DOHH2 (cell line): ENCODE data around the gene PGF.

Experiments
- CTCF ChIP-seq: fragments of 200-600 bp; sonication (generic); IDR thresholded peaks from one replicate; pipeline ENCODE4 v1.5.1; 2014; ENCODE audit warnings: antibody characterized with exemption, mild to moderate bottlenecking, low read depth, low read length; ENCODE audit not compliant: poor library complexity, severe bottlenecking
- EZH2phosphoT487 ChIP-seq: fragments of 200-600 bp; sonication (generic); IDR thresholded peaks from 2 replicates; pipeline ENCODE4 v1.6.1; 2017; ENCODE audit warnings: borderline replicate concordance, mild to moderate bottlenecking, antibody characterized with exemption, low read length, moderate library complexity, mixed read lengths

- no peak for TF ChIP-seq CTCF
- TF ChIP-seq EZH2phosphoT487: no peak
Observed at GRCh38 chr14:74922752-74923401, 32.5 kb downstream of the PGF start, which contains the start of gene RPS6KL1.
